ENCODE results near the gene MACROD2. TPM values are rescaled to one million over a fixed set of nuclear protein-coding genes. Genes with fewer than 3 reads are reported as not detected.

Gene MACROD2
- total RNA-seq, 1 donor from 2014 or later = 0.23 TPM

DNA sequence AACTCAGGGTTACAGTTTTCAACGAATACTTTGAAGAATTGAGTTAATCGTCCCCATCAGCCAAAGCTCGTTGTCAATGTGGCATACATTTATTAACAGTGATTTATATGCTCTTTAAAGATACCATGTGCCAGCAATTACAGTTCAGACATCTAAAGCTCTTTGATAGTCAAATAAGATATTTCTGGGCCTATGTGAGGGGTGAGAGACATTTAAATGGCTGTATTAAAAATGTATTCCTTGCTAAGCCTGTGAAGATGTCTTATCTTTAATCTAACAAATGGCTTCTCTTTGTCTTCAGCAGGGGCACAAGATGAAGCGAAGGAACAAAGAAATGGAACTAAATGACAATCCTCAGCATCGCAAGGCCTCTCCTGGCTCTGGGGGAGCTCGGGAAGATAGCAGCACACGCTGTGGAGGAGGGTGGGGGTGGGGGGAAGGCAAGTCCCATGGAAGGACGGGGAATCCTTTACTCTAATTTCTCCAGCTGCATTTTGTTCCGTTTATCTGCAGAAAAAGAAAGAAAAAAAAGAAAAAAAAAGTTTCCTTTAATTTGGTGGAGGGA, 2054.3 kb downstream of the MACROD2 start:
- TF ChIP-seq CTCF (conservative IDR thresholded peaks at IDR 0.05; ENCODE audit: low read depth, low read length) = no peak
- no peak for DNase-seq (ENCODE audit: low read depth)
- H3K4me3 ChIP-seq (ENCODE audit: low read depth, low read length) = no peak overlapping the region

DNA sequence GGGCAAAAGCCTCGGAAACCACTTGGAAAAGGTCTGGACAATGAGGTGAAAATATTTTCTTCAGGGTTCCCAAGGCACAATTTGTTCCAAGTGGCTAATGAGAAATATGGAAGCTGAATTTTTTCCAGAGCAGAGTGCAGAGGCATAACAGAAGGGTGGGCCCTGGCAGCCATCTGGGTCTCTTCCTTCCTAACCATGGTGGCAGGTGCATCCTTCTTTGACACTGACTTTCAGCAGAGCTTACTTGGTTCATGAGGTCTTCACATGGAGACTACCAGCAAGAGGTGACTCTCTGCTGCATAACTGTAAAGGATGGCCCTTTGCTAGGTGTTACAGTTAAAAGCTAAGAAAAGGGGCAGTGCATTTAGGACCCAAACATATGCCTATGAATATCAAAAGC, 2055.1 kb downstream of the MACROD2 start:
- DNase-seq (ENCODE audit: low read depth) = no peak

DNA sequence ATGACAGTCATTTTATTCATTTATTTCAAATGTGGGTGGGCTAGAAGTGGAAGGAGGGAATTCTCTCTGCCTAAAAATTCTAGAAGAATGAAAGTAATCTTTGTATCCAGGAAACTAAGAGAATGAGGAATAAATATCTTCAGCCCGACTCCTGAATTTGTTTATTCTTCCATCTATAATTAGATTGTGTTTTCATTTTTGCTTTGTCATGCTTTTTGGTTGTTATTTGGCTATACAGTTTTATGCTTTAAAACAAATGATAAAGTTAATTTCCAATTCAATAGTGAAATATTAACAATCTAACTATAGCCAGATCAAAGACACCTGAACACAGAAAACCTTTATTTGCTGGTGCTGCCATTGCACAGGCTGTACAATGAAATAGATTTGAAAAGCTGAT, 2056.7 kb downstream of the MACROD2 start:
- no peak for TF ChIP-seq CTCF (conservative IDR thresholded peaks at IDR 0.05; ENCODE audit: low read depth, low read length)
- H3K4me3 ChIP-seq (ENCODE audit: low read depth, low read length) = no peak overlapping the region
- no peak for DNase-seq (ENCODE audit: low read depth)

More for the DNA sequence above, 2055.1 kb downstream of the MACROD2 start:
- H3K4me3 ChIP-seq (ENCODE audit: low read depth, low read length) = no peak overlapping the region
- no peak for TF ChIP-seq CTCF (conservative IDR thresholded peaks at IDR 0.05; ENCODE audit: low read depth, low read length)

GRCh38 chr20:16052456-16052855, 2057.1 kb downstream of the MACROD2 start:
- TF ChIP-seq CTCF (conservative IDR thresholded peaks at IDR 0.05; ENCODE audit: low read depth, low read length) = no peak
- H3K4me3 ChIP-seq (ENCODE audit: low read depth, low read length) = no peak overlapping the region
- no peak for DNase-seq (ENCODE audit: low read depth)

DNA sequence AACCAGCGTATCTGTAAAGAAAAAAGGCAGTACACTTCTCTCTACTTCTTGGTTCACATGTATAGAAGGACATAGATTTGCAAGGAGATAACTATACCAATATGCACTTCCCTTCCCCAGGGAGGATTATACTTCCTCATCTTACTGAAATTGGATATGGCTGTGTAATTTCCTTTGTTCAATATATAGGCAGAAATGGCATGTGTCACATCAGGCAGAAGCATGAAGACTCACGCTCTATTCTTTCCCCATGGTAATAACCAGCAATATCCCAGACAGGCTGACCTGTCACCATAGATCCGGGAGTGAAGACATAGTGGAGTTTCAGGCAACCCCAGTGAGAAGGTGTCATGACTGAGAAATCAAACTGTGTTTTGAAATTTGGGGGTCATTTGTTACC, 2059.7 kb downstream of the MACROD2 start:
- DNase-seq (ENCODE audit: low read depth) = no peak
- H3K4me3 ChIP-seq (ENCODE audit: low read depth, low read length) = no peak overlapping the region
- TF ChIP-seq CTCF (conservative IDR thresholded peaks at IDR 0.05; ENCODE audit: low read depth, low read length) = no peak

DNA sequence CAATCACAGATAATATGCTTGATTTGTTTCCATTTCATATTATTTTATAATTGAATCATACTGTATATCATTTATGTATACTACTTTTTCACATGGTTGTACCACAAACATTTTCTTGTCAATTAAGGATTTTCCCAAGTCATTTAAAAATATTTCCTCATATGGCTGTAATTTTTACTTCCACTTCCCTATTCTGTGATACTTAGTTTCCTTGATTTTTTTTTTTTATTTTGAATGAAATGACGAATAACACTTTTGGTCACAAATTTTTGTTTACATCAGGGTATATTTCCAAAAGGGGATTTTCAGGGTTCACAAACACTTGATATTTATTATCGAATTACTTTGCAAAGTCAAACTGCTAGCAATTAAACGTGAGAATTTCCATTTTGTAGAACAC, 2062.3 kb downstream of the MACROD2 start:
- H3K4me3 ChIP-seq (ENCODE audit: low read depth, low read length) = no peak overlapping the region
- TF ChIP-seq CTCF (conservative IDR thresholded peaks at IDR 0.05; ENCODE audit: low read depth, low read length) = no peak
- no peak for DNase-seq (ENCODE audit: low read depth)

DNA sequence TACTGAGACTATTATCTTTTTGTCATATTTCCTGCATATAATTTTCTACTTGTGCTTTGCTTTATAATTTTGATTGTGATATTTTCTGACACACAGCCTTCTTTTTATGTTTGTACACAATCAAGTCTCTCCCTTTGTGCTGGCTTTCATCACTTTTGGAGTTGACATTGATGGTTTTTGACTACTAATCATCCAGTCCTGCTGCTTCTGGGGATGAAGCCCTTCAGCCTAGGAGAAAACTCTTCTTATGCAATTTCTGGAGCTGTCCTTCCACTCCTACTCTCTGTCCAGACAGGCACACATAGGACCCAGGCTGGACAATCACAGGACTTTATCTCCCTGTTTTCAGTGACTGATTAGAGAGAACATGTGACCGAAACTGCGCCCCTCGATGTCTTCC, 2063.0 kb downstream of the MACROD2 start:
- DNase-seq (ENCODE audit: low read depth) = no peak
- TF ChIP-seq CTCF (conservative IDR thresholded peaks at IDR 0.05; ENCODE audit: low read depth, low read length) = no peak
- no peak overlapping the region for H3K4me3 ChIP-seq (ENCODE audit: low read depth, low read length)

Data from epithelial cell of proximal tubule (primary cell).